SU-DHL-6 (cell line): ENCODE data around the gene CPPED1.

Source experiments
- CTCF ChIP-seq: fragments of 200-600 bp; sonication (generic); IDR thresholded peaks from one replicate; pipeline ENCODE4 v1.5.1; 2017; ENCODE audit warnings: antibody characterized with exemption, mild to moderate bottlenecking, low read length, moderate library complexity; ENCODE audit not compliant: insufficient read depth, poor library complexity, severe bottlenecking
- EZH2phosphoT487 ChIP-seq: fragments of 200-600 bp; sonication (generic), shearing (Covaris generic); conservative IDR thresholded peaks from 2 replicates; pipeline ENCODE4 v1.6.1; 2018; ENCODE audit warnings: mild to moderate bottlenecking, antibody characterized with exemption, low read length, moderate library complexity, mixed read lengths

GRCh38 chr16:12763517-12763916 is 40.2 kb downstream of the CPPED1 start:
- no peak for TF ChIP-seq EZH2phosphoT487
- TF ChIP-seq CTCF, result no peak
